HepG2 (cell line): Measurements from ENCODE around the gene PHLDB1. TPM values are rescaled to one million over a fixed set of nuclear protein-coding genes. Genes with fewer than 3 reads are reported as not detected.
A peak's percentile ranks its signal among the peaks of the same experiment; 100 is the strongest.

Source experiments
- CAMTA2 ChIP-seq: sonication (generic); formaldehyde crosslinking; IDR thresholded peaks from 2 replicates; pipeline ENCODE4 v1.4.0; 2020; ENCODE audit warnings: mild to moderate bottlenecking, missing genetic modification reagents, borderline replicate concordance
- CBX2 ChIP-seq, 2 experiments: fragments of 200-600 bp in 1 of 2; sonication (generic); formaldehyde crosslinking in 1 of 2; IDR thresholded peaks; 2 replicates each; pipeline versions ENCODE4 v1.7.0 to v1.8.1; 2018 to 2022; ENCODE audit warnings: low read depth in 2 of 2, low read length in 1 of 2, mild to moderate bottlenecking in 1 of 2, missing genetic modification reagents in 1 of 2
- DBP ChIP-seq: sonication (generic); formaldehyde crosslinking; IDR thresholded peaks from 2 replicates; pipeline ENCODE4 v1.4.0; 2020; ENCODE audit warnings: missing genetic modification reagents; ENCODE audit errors: not compliant biosample characterization
- ELF4 ChIP-seq: sonication (generic); formaldehyde crosslinking; IDR thresholded peaks from 2 replicates; pipeline ENCODE4 v1.5.0; 2020; ENCODE audit warnings: missing genetic modification reagents, mild to moderate bottlenecking, moderate library complexity, borderline replicate concordance
- HNRNPH1 ChIP-seq: fragments of 200-400 bp; formaldehyde crosslinking; optimal IDR thresholded peaks from 2 replicates; pipeline ENCODE3; 2017; ENCODE audit warnings: mild to moderate bottlenecking, low read depth, low read length
- KLF15 ChIP-seq: sonication (generic); formaldehyde crosslinking; IDR thresholded peaks from 2 replicates; pipeline ENCODE4 v1.8.1; 2023; ENCODE audit warnings: borderline replicate concordance, mild to moderate bottlenecking, inconsistent platforms, missing genetic modification reagents, mixed read lengths
- MIXL1 ChIP-seq: IDR thresholded peaks from 2 replicates; pipeline ENCODE4 v1.6.1; 2016
- MYC ChIP-seq: sonication (generic); formaldehyde crosslinking; IDR thresholded peaks from 2 replicates; pipeline ENCODE4 v1.9.0; 2021; ENCODE audit warnings: missing genetic modification reagents, borderline replicate concordance
- PITX1 ChIP-seq: sonication (generic); formaldehyde crosslinking; IDR thresholded peaks from 2 replicates; pipeline ENCODE4 v1.5.1; 2020; ENCODE audit warnings: mild to moderate bottlenecking, missing genetic modification reagents
- POLR2A ChIP-seq, 2 experiments: IDR thresholded peaks; 2 replicates each; pipeline ENCODE4 v1.6.1; 2011; ENCODE audit warnings: low read depth in 2 of 2, low read length in 2 of 2, mild to moderate bottlenecking in 1 of 2, moderate library complexity in 1 of 2; ENCODE audit not compliant: insufficient read depth in 1 of 2
- SALL2 ChIP-seq: sonication (generic); formaldehyde crosslinking; IDR thresholded peaks from 2 replicates; pipeline ENCODE4 v1.8.1; 2023; ENCODE audit warnings: mild to moderate bottlenecking, missing genetic modification reagents, inconsistent platforms
- SMAD3 ChIP-seq: sonication (generic); formaldehyde crosslinking; IDR thresholded peaks from 2 replicates; pipeline ENCODE4 v1.4.0; 2020; ENCODE audit warnings: missing genetic modification reagents
- ZBTB10 ChIP-seq: sonication (generic); formaldehyde crosslinking; IDR thresholded peaks from 2 replicates; pipeline ENCODE4 v1.4.0; 2020; ENCODE audit warnings: missing genetic modification reagents, borderline replicate concordance
- ZGPAT ChIP-seq: IDR thresholded peaks from 2 replicates; pipeline ENCODE4 v1.6.1; 2016; ENCODE audit warnings: mild to moderate bottlenecking
- ZNF260 ChIP-seq: sonication (generic); formaldehyde crosslinking; IDR thresholded peaks from 2 replicates; pipeline ENCODE4 v1.4.0; 2020; ENCODE audit warnings: missing genetic modification reagents, low read depth, mild to moderate bottlenecking, borderline replicate concordance
- ZNF512B ChIP-seq: sonication (generic); formaldehyde crosslinking; IDR thresholded peaks from 2 replicates; pipeline ENCODE4 v1.5.1; 2020; ENCODE audit warnings: missing genetic modification reagents, mild to moderate bottlenecking, borderline replicate concordance
- ZNF780A ChIP-seq: sonication (generic); formaldehyde crosslinking; IDR thresholded peaks from 2 replicates; pipeline ENCODE4 v1.8.0; 2022; ENCODE audit warnings: mild to moderate bottlenecking, missing genetic modification reagents, moderate library complexity
- polyA plus RNA-seq, 8 experiments: library from polyadenylated mRNA; depleted of rRNA in 3 of 8; stranded (reverse) in 7 of 8; unstranded in 1 of 8; fragments of >200 nt; fragmentation: Illumina TruSeq in 4 of 8; extraction: Trizol in 4 of 8; gene quantifications; 2 replicates each; pipeline versions ENCODE4 v1.2.1 to v1.2.3, GENCODE V29; 2011 to 2016; ENCODE audit warnings: low read depth in 4 of 8, missing spikeins in 1 of 8, mixed read lengths in 1 of 8; ENCODE audit not compliant: insufficient read depth in 1 of 8
- total RNA-seq, 5 experiments: library from RNA; depleted of rRNA; stranded (reverse); fragments of >200 nt; fragmentation: Illumina TruSeq; extraction: Trizol; gene quantifications; 2 replicates each; pipeline ENCODE4 v1.2.3, GENCODE V29; 2016; ENCODE audit warnings: low read depth in 1 of 5
- TF ChIP-seq, protein P1 (sequence below): sonication (generic); formaldehyde crosslinking; IDR thresholded peaks from 2 replicates; pipeline ENCODE4 v1.4.0; 2020; ENCODE audit warnings: mild to moderate bottlenecking, low read depth, missing genetic modification reagents
- TF ChIP-seq, protein P2 (sequence below): sonication (generic); formaldehyde crosslinking; IDR thresholded peaks from 2 replicates; pipeline ENCODE4 v1.8.0; 2022; ENCODE audit warnings: missing genetic modification reagents, low read depth, mild to moderate bottlenecking, borderline replicate concordance

Gene PHLDB1
- total and polyA plus RNA-seq, 2 of the 13 experiments (the other 11 are each of a cell fraction or from before 2014, with no cell fraction given), result 13.8 to 14.2 TPM

DNA sequence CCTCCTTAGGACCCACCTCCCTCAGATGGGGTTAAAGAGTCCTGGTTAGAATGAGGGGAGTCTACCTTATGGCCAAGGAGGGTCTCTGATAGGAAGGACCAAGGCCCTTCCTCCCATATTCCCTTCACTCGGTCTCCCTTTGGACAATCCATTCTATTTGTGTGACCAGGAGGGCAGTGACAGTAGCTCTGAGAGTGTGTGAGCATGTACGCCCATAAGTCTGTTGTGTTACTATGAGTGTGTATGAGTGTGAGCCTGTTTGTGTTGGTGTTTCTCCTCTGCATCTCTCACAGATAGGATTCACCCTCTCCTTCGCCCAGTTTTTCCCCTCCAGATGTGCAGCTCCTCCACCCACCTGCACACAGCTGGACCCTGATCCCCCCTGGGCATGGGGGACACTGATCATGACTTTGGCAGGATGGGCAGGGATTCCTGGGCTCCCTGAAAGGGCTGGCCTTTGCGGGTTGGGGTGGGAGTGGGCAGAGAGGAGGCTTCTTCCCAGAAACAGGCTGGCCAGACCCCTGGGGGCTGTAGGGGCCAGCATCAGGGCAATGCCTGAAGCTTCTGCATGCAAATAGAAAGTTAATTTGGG lies 14.5 kb downstream of the PHLDB1 start (continued):
- TF ChIP-seq, protein P1, sequence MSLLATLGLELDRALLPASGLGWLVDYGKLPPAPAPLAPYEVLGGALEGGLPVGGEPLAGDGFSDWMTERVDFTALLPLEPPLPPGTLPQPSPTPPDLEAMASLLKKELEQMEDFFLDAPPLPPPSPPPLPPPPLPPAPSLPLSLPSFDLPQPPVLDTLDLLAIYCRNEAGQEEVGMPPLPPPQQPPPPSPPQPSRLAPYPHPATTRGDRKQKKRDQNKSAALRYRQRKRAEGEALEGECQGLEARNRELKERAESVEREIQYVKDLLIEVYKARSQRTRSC (CRISPR knock-in tag), result no peak
- TF ChIP-seq ZBTB10 (CRISPR knock-in tag) (no peak), DBP (CRISPR knock-in tag) (no peak), ZNF780A (CRISPR knock-in tag) (no peak), ZNF260 (CRISPR knock-in tag) (no peak), HNRNPH1 (no peak), SMAD3 (CRISPR knock-in tag) (no peak), ZGPAT (no peak), CAMTA2 (CRISPR knock-in tag) (0 out of 2 replicates have a peak, but pooled peaks have one; percentile 71), PITX1 (no peak), SALL2 (CRISPR knock-in tag) (no peak), ZNF512B (CRISPR knock-in tag) (no peak), MIXL1 (CRISPR knock-in tag) (no peak), ELF4 (CRISPR knock-in tag) (no peak), MYC (CRISPR knock-in tag) (0 out of 2 replicates have a peak, but pooled peaks have one; percentile 7), POLR2A (IDR thresholded peaks at IDR 0.05; ENCODE audit: insufficient read depth in 1 of 2, low read depth in 2 of 2, low read length in 2 of 2) (no peak), KLF15 (no peak), CBX2 (IDR thresholded peaks at IDR 0.05; ENCODE audit: low read depth, low read length) (no peak), CBX2 (CRISPR knock-in tag; IDR thresholded peaks at IDR 0.05; ENCODE audit: low read depth) (no peak)
- TF ChIP-seq, protein P2, sequence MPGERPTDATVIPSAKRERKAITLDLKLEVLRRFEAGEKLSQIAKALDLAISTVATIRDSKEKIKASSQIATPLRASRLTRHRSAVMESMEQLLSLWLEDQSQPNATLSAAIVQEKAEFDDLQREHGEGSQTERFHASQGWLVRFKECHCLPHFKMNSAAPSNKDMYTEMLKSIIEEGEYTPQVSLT, result no peak
